Mesendoderm (in vitro differentiated cells): ENCODE measurements around the gene ADAT2. TPM values are rescaled to one million over a fixed set of nuclear protein-coding genes. Genes with fewer than 3 reads are reported as not detected.

Experiments used
- DNase-seq: peaks from one replicate; pipeline ENCODE4 v3.0.0; 2013
- H2AK5ac ChIP-seq: 2 replicates; pipeline ENCODE4 v1.6.1; 2013; ENCODE audit warnings: low read length, inconsistent platforms
- H2BK120ac ChIP-seq: 2 replicates; pipeline ENCODE4 v1.6.1; 2013; ENCODE audit warnings: low read depth, mild to moderate bottlenecking, low read length, moderate library complexity, mixed read lengths
- H2BK15ac ChIP-seq: replicated peaks from 2 replicates; pipeline ENCODE4 v1.6.1; 2013; ENCODE audit warnings: low read depth, mild to moderate bottlenecking, moderate library complexity
- H2BK5ac ChIP-seq: 2 replicates; pipeline ENCODE4 v1.6.1; 2013; ENCODE audit warnings: low read length, inconsistent platforms
- H3K18ac ChIP-seq: 2 replicates; pipeline ENCODE4 v1.6.1; 2013; ENCODE audit warnings: mild to moderate bottlenecking, low read length, mixed read lengths
- H3K23ac ChIP-seq: one replicate; pipeline ENCODE4 v1.6.1; 2013; ENCODE audit warnings: low read length
- H3K27ac ChIP-seq: 2 replicates; pipeline ENCODE4 v1.5.1; 2013; ENCODE audit warnings: low read depth, mild to moderate bottlenecking, inconsistent platforms, low read length, moderate library complexity
- H3K27me3 ChIP-seq: 2 replicates; pipeline ENCODE4 v1.6.1; 2013; ENCODE audit warnings: low read length, control low read depth, mild to moderate bottlenecking, inconsistent platforms; ENCODE audit not compliant: insufficient read depth, poor library complexity
- H3K36me3 ChIP-seq: 2 replicates; pipeline ENCODE4 v1.6.1; 2013; ENCODE audit warnings: low read length, inconsistent platforms; ENCODE audit not compliant: control insufficient read depth, insufficient read depth
- H3K4ac ChIP-seq: one replicate; pipeline ENCODE4 v1.6.1; 2013; ENCODE audit warnings: low read depth, mild to moderate bottlenecking, low read length, moderate library complexity
- H3K4me1 ChIP-seq: 2 replicates; pipeline ENCODE4 v1.6.1; 2013; ENCODE audit warnings: low read depth, low read length, inconsistent platforms; ENCODE audit not compliant: control insufficient read depth
- H3K4me2 ChIP-seq: 2 replicates; pipeline ENCODE4 v1.6.1; 2013; ENCODE audit warnings: low read length
- H3K4me3 ChIP-seq: 2 replicates; pipeline ENCODE4 v1.5.1; 2013; ENCODE audit warnings: mild to moderate bottlenecking, low read length
- H3K56ac ChIP-seq: one replicate; pipeline ENCODE4 v1.6.1; 2013; ENCODE audit warnings: low read length
- H3K79me1 ChIP-seq: 2 replicates; pipeline ENCODE4 v1.6.1; 2013; ENCODE audit warnings: low read length, inconsistent platforms
- H3K79me2 ChIP-seq: 2 replicates; pipeline ENCODE4 v1.6.1; 2013; ENCODE audit warnings: mild to moderate bottlenecking, low read length; ENCODE audit not compliant: control insufficient read depth, insufficient read depth
- H3K9ac ChIP-seq: 2 replicates; pipeline ENCODE4 v1.6.1; 2013; ENCODE audit warnings: low read length, inconsistent platforms
- H4K5ac ChIP-seq: one replicate; pipeline ENCODE4 v1.6.1; 2013; ENCODE audit warnings: low read length
- H4K8ac ChIP-seq: one replicate; pipeline ENCODE4 v1.6.1; 2013; ENCODE audit warnings: low read depth, mild to moderate bottlenecking, control low read depth, low read length, moderate library complexity
- WGBS: extraction: QIAGEN DNeasy Blood & Tissue Kit; methylation state at CpG from one replicate; pipeline ENCODE4 v1.1.7; 2013; ENCODE audit warnings: low lambda C conversion rate, missing lambda C conversion rate; ENCODE audit not compliant: insufficient coverage; ENCODE audit errors: extremely low coverage; 5-methylcytosine and 5-hydroxymethylcytosine counted together
- polyA plus RNA-seq, 2 experiments: library from polyadenylated mRNA; stranded (reverse); fragments of 200-250 nt; gene quantifications; one replicate each; pipeline ENCODE4 v1.2.3, GENCODE V29; 2013

ADAT2 gene
- polyA plus RNA-seq (2013, experiment 1 of 2): 5.4 TPM
- polyA plus RNA-seq (2013, experiment 2 of 2): 4.4 TPM

GRCh38 chr6:143450453-143451371 lies at the start of gene ADAT2, which contains the start of gene PEX3:
ADAT2 (minus strand) TSS chr6:143450695; CDS start chr6:143450658, 37 bp downstream.
PEX3 (plus strand) TSS chr6:143450805; CDS start chr6:143451043, 238 bp downstream.
- Histone ChIP-seq H3K79me2 (peaks cover 3% of the 10 kb centered on the region), H3K18ac (peak within 1 kb of the TSS; percentile 61), H3K4me1 (no peaks in the 10 kb centered on the region), H3K4me2 (peak within 1 kb of the TSS; percentile 98), H3K27ac (no peak within 1 kb of the TSS), H3K56ac (peak within 1 kb of the TSS; percentile 95), H3K4ac (no peak within 1 kb of the TSS), H3K23ac (no peak within 1 kb of the TSS), H2AK5ac (no peak within 1 kb of the TSS), H3K27me3 (no peaks in the 10 kb centered on the region), H4K5ac (peak within 1 kb of the TSS; percentile 86), H3K79me1 (peaks cover 5% of the 10 kb centered on the region), H3K36me3 (no peaks in the 10 kb centered on the region), H2BK5ac (no peak within 1 kb of the TSS), H4K8ac (peak within 1 kb of the TSS; percentile 16), H2BK15ac (no peak within 1 kb of the TSS), H2BK120ac (no peak within 1 kb of the TSS), H3K4me3 (peak within 1 kb of the TSS; percentile 97), H3K9ac (peak within 1 kb of the TSS; percentile 95)
- no CpG with 5 or more reads among the region's 56 CpGs for WGBS
- DNase-seq: peak; percentile 97

DNA sequence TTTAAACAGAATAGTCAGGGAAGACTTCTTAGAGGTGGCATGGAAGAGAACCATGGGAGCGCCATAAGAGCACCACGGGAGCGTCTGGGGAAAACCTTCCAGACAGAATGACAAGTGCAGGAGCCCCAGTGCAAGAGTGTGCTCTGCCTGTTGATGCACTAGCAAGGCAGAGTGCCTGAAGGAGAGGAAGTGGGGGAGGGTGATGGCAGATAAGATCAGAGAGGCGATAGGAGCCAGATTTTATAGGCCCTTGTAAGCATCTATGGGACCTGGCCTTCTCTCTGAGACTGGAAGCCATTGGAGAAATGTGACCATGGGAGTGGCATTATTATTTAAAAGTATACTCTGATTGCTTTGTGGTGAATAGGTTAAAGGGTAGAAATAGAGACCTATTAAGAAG lies 47.9 kb upstream of the ADAT2 start:
- Histone ChIP-seq H2AK5ac (no peak overlapping the region), H3K4me1 (no peaks in the 10 kb centered on the region), H3K23ac (no peak overlapping the region), H3K36me3 (no peaks in the 10 kb centered on the region), H3K9ac (no peak overlapping the region), H3K56ac (no peak overlapping the region), H3K79me1 (no peaks in the 10 kb centered on the region), H2BK15ac (no peak overlapping the region), H3K4ac (no peak overlapping the region), H3K18ac (no peak overlapping the region), H3K4me2 (no peak overlapping the region), H3K79me2 (no peaks in the 10 kb centered on the region), H2BK120ac (no peak overlapping the region), H3K27ac (no peak overlapping the region), H3K4me3 (no peak overlapping the region), H4K5ac (no peak overlapping the region), H4K8ac (no peak overlapping the region), H3K27me3 (no peaks in the 10 kb centered on the region), H2BK5ac (no peak overlapping the region)
- DNase-seq: peak; percentile 79
- no CpG with 5 or more reads among the region's 4 CpGs for WGBS

DNA sequence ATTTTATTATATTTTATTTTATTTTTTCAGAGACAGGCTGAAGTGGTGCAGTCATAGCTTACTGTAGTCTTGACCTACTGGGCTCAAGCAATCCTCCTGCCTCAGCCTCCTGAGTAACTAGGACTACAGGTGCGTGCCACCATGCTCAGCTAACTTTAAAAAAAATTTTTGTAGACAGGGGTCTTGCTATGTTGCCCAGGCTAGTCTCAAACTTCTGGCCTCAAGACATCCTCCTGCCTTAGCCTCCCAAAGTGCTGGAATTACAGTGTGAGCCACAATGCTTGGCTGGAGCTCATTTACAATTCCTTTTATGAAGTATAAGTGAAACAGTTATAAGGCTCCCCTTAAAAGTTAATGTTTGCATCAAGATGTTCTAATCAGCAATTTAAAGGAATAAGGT lies 46.5 kb upstream of the ADAT2 start:
- Histone ChIP-seq H2BK5ac (no peak overlapping the region), H3K23ac (no peak overlapping the region), H3K4me2 (no peak overlapping the region), H4K8ac (no peak overlapping the region), H3K36me3 (no peaks in the 10 kb centered on the region), H2AK5ac (no peak overlapping the region), H3K4me1 (no peaks in the 10 kb centered on the region), H4K5ac (no peak overlapping the region), H3K27me3 (no peaks in the 10 kb centered on the region), H3K4me3 (no peak overlapping the region), H3K79me1 (no peaks in the 10 kb centered on the region), H3K27ac (no peak overlapping the region), H3K56ac (no peak overlapping the region), H2BK15ac (no peak overlapping the region), H3K4ac (no peak overlapping the region), H3K9ac (no peak overlapping the region), H2BK120ac (no peak overlapping the region), H3K18ac (no peak overlapping the region), H3K79me2 (no peaks in the 10 kb centered on the region)
- no CpG with 5 or more reads among the region's 1 CpG for WGBS
- DNase-seq: no peak

DNA sequence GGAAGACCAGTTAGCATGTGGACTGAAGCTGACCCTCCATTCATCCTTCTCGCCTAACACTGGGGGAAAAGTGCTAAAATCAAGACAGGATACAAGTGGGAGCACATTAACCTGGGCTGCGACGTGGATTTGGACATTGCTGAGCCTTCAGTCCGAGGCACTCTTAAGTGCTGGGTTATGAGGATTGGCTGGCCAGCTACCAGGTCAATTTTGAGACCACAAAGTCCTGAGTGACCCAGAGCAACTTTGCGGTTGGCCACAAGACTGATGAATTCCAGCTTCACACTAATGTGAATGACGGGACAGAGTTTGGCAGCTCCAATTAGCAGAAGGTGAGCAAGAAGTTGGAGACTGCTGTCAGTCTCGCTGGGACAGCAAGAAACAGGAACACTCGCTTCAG lies 40.3 kb upstream of the ADAT2 start:
- Histone ChIP-seq H2BK15ac (no peak overlapping the region), H2AK5ac (no peak overlapping the region), H2BK5ac (no peak overlapping the region), H3K79me2 (no peaks in the 10 kb centered on the region), H3K4me3 (no peak overlapping the region), H3K23ac (no peak overlapping the region), H3K36me3 (no peaks in the 10 kb centered on the region), H3K4me2 (no peak overlapping the region), H2BK120ac (no peak overlapping the region), H3K79me1 (no peaks in the 10 kb centered on the region), H3K9ac (no peak overlapping the region), H3K56ac (no peak overlapping the region), H3K27me3 (no peaks in the 10 kb centered on the region), H3K27ac (no peak overlapping the region), H3K4ac (no peak overlapping the region), H4K8ac (no peak overlapping the region), H3K4me1 (no peaks in the 10 kb centered on the region), H4K5ac (no peak overlapping the region), H3K18ac (no peak overlapping the region)
- WGBS: no CpG with 5 or more reads among the region's 8 CpGs
- no peak for DNase-seq

DNA sequence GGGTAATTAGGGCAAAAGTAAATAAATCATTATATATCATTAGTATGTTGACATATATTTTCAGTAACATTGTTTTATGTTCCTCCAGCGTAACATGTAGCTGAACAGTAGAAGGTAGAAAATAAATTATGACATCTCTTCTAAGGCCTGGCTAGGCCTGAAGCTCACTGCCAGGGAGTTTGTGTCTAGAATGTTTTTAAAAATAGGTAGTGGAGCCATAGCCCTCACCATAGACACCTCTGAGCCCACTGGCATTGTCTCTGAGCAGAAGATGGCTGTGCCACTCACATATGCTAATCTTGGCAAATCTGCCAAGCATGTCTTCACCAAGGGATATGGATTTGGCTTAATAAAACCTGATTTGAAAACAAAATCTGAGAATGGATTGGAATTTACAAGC lies 39.7 kb upstream of the ADAT2 start:
- no peak overlapping the region for H3K27ac ChIP-seq
- no CpG with 5 or more reads among the region's 1 CpG for WGBS

More for the DNA sequence above, 39.7 kb upstream of the ADAT2 start:
- Histone ChIP-seq H2BK120ac (no peak overlapping the region), H3K36me3 (no peaks in the 10 kb centered on the region), H2AK5ac (no peak overlapping the region), H2BK5ac (no peak overlapping the region), H2BK15ac (no peak overlapping the region), H3K79me2 (no peaks in the 10 kb centered on the region), H4K5ac (no peak overlapping the region), H3K4ac (no peak overlapping the region), H3K9ac (no peak overlapping the region), H3K4me2 (no peak overlapping the region), H3K18ac (no peak overlapping the region), H3K79me1 (no peaks in the 10 kb centered on the region), H3K4me1 (no peaks in the 10 kb centered on the region), H3K4me3 (no peak overlapping the region), H4K8ac (no peak overlapping the region), H3K23ac (no peak overlapping the region), H3K56ac (no peak overlapping the region), H3K27me3 (no peaks in the 10 kb centered on the region)
- no peak for DNase-seq
